ENCODE data around the gene BTN2A1.

BTN2A1 gene

DNA sequence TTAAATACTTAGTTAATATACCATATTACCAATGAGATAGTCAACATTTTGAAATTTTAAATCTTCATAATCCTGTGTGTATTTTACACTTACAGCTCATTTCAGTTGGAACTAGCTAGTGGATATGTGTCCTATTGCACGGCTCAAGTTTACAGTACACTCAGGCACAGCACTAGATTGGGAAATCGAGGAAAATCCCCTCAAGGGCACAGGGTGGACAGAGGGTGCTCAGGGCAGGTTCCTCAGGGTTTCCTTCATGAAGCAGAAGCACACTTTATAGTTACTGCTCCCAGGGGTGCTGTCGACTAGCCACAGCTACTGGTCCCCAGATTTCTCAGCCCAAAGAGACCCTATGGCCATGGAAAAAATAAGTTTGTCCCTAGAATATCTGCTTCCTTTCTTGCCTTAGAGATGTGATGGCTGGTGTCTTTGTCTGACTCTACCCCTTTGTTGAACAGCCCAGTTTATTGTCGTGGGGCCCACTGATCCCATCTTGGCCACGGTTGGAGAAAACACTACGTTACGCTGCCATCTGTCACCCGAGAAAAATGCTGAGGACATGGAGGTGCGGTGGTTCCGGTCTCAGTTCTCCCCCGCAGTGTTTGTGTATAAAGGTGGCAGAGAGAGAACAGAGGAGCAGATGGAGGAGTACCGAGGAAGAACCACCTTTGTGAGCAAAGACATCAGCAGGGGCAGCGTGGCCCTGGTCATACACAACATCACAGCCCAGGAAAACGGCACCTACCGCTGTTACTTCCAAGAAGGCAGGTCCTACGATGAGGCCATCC lies 1.5 kb downstream of the BTN2A1 start:
- TF ChIP-seq EP300 (IDR thresholded peaks at IDR 0.05; ENCODE audit: borderline replicate concordance) (no peak), YY1 (IDR thresholded peaks at IDR 0.05; ENCODE audit: low read depth) (no peak), RAD21 (IDR thresholded peaks at IDR 0.05; ENCODE audit: low read depth) (no peak)
- TF ChIP-seq, protein P1, sequence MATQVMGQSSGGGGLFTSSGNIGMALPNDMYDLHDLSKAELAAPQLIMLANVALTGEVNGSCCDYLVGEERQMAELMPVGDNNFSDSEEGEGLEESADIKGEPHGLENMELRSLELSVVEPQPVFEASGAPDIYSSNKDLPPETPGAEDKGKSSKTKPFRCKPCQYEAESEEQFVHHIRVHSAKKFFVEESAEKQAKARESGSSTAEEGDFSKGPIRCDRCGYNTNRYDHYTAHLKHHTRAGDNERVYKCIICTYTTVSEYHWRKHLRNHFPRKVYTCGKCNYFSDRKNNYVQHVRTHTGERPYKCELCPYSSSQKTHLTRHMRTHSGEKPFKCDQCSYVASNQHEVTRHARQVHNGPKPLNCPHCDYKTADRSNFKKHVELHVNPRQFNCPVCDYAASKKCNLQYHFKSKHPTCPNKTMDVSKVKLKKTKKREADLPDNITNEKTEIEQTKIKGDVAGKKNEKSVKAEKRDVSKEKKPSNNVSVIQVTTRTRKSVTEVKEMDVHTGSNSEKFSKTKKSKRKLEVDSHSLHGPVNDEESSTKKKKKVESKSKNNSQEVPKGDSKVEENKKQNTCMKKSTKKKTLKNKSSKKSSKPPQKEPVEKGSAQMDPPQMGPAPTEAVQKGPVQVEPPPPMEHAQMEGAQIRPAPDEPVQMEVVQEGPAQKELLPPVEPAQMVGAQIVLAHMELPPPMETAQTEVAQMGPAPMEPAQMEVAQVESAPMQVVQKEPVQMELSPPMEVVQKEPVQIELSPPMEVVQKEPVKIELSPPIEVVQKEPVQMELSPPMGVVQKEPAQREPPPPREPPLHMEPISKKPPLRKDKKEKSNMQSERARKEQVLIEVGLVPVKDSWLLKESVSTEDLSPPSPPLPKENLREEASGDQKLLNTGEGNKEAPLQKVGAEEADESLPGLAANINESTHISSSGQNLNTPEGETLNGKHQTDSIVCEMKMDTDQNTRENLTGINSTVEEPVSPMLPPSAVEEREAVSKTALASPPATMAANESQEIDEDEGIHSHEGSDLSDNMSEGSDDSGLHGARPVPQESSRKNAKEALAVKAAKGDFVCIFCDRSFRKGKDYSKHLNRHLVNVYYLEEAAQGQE (IDR thresholded peaks at IDR 0.05; ENCODE audit: low read depth): no peak

DNA sequence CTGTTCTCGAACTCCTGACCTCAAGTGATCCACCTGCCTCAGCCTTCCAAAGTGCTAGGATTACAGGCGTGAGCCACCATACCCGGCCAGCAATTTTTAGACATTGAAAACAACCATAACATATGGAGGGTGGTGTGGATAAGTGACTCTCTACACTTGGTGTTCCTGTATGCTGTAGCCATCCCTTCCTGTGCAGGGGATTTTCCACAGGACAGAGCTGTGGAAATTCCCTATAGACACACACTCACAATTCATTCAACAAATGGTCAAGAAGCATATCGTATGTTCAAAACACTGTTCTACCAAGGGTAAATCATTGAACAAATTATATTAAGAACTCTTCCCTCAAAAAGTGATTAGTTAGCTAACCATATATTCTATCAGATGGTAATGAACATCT lies 6.3 kb downstream of the BTN2A1 start:
- TF ChIP-seq EGR1 (IDR thresholded peaks at IDR 0.05) (no peak), TCF12 (IDR thresholded peaks at IDR 0.05; ENCODE audit: low read depth) (no peak), YY1 (IDR thresholded peaks at IDR 0.05; ENCODE audit: low read depth) (no peak), CREB1 (IDR thresholded peaks at IDR 0.05; ENCODE audit: low read depth) (no peak), FOXM1 (IDR thresholded peaks at IDR 0.05; ENCODE audit: borderline replicate concordance, low read depth) (no peak)

DNA sequence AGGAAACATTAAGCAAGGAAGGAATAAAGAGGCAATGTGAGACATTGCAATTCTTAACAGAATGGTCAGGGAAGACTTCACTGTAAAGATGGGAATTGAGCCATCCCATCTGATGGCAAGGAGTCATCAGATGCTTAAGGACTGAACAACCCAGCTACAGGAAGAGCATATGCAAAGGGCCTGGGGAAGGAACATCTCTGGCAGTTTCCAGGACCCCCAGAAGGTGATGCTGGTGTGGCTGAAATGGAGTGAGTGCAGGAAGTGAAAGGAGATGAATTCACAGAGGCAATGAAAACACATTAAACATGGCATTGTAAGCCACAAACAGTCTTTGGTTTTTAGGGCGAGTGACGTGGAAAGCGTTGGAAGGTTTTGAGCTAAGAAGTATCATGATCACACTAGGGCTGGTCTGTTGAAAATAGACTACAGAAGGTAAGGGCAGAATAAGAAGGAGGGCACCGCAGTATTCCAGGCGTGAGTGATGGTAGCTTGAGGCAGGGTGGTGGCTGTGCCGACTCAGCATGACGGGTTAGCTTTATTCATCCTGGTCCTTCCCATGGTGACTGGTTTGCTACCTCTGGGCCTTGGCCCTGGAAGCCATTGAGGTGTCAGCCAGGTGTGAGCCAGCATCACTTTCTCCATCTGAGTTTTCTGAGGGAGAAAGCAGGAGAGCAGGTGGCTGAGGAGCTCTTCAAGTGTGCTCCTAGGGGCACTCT lies 6.8 kb downstream of the BTN2A1 start:
- TF ChIP-seq TCF12 (IDR thresholded peaks at IDR 0.05; ENCODE audit: low read depth) (no peak), NFIC (IDR thresholded peaks at IDR 0.05) (no peak), EGR1 (IDR thresholded peaks at IDR 0.05) (no peak), TAF1 (IDR thresholded peaks at IDR 0.05; ENCODE audit: low read depth) (no peak), TEAD4 (IDR thresholded peaks at IDR 0.05) (no peak), CREB1 (IDR thresholded peaks at IDR 0.05; ENCODE audit: low read depth) (no peak), RAD21 (IDR thresholded peaks at IDR 0.05; ENCODE audit: low read depth) (no peak), CEBPB (IDR thresholded peaks at IDR 0.05) (no peak)
- TF ChIP-seq, protein P2, sequence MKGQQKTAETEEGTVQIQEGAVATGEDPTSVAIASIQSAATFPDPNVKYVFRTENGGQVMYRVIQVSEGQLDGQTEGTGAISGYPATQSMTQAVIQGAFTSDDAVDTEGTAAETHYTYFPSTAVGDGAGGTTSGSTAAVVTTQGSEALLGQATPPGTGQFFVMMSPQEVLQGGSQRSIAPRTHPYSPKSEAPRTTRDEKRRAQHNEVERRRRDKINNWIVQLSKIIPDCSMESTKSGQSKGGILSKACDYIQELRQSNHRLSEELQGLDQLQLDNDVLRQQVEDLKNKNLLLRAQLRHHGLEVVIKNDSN (IDR thresholded peaks at IDR 0.05): no peak
- TF ChIP-seq, protein P1 (IDR thresholded peaks at IDR 0.05; ENCODE audit: low read depth): no peak
- TF ChIP-seq, protein P3, sequence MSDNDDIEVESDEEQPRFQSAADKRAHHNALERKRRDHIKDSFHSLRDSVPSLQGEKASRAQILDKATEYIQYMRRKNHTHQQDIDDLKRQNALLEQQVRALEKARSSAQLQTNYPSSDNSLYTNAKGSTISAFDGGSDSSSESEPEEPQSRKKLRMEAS (IDR thresholded peaks at IDR 0.05): no peak

DNA sequence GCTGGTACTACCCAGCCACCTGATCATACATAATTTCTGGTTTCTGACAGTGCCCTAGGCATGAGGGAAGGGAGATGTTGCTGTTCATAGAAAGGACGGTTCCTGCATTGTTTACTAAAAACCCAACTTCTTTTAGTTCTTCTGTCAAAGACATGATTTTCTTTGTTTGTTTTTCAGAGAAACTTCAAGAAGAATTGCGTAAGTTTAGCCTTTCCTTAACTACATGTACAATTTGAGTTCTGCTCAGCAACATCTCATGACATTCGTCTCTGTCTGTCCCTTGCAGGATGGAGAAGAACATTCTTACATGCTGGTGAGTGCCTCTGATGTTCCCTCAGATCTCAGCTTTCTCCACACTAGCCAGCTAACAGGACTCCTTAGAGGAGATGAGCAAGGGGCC lies 8.0 kb downstream of the BTN2A1 start:
- TF ChIP-seq CREB1 (IDR thresholded peaks at IDR 0.05; ENCODE audit: low read depth): no peak
- no peak for TF ChIP-seq FOXM1 (IDR thresholded peaks at IDR 0.05; ENCODE audit: borderline replicate concordance, low read depth)
- no peak for TF ChIP-seq TEAD4 (IDR thresholded peaks at IDR 0.05)
- TF ChIP-seq, protein P1 (IDR thresholded peaks at IDR 0.05; ENCODE audit: low read depth): no peak
- no peak for TF ChIP-seq TCF12 (IDR thresholded peaks at IDR 0.05; ENCODE audit: low read depth)
- no peak for TF ChIP-seq ZBTB7A (IDR thresholded peaks at IDR 0.05; ENCODE audit: low read depth)

DNA sequence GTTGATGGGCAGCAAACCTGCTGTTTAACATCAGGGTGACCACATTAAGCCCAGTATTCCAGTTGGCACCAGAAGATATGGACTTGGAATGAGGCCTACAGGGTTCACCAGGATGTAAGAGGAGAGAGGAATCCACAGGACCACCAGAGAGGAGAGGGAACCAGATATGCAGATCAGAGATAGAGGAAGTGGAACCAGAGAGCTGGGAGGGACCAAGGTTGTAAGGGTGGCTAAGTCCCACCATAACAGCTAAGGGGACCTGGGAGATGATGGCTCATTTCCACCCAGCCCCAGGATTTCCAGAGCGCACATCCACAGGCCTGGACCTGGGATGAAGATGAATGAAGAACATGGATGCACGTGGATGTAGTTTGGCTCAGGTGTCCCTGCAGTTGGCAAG lies 11.1 kb downstream of the BTN2A1 start:
- no peak for TF ChIP-seq RAD21 (IDR thresholded peaks at IDR 0.05; ENCODE audit: low read depth)
- TF ChIP-seq, protein P2 (IDR thresholded peaks at IDR 0.05): no peak
- TF ChIP-seq CEBPB (IDR thresholded peaks at IDR 0.05): no peak
- no peak for TF ChIP-seq TEAD4 (IDR thresholded peaks at IDR 0.05)
- no peak for TF ChIP-seq EGR1 (IDR thresholded peaks at IDR 0.05)
- TF ChIP-seq, protein P3 (IDR thresholded peaks at IDR 0.05): no peak
- TF ChIP-seq ZBTB7A (IDR thresholded peaks at IDR 0.05; ENCODE audit: low read depth): no peak
- no peak for TF ChIP-seq YY1 (IDR thresholded peaks at IDR 0.05; ENCODE audit: low read depth)
- no peak for TF ChIP-seq TAF1 (IDR thresholded peaks at IDR 0.05; ENCODE audit: low read depth)
- TF ChIP-seq NFIC (IDR thresholded peaks at IDR 0.05): no peak
- TF ChIP-seq TCF12 (IDR thresholded peaks at IDR 0.05; ENCODE audit: low read depth): no peak
- no peak for TF ChIP-seq EP300 (IDR thresholded peaks at IDR 0.05; ENCODE audit: borderline replicate concordance)
- TF ChIP-seq, protein P1 (IDR thresholded peaks at IDR 0.05; ENCODE audit: low read depth): no peak
- TF ChIP-seq FOXM1 (IDR thresholded peaks at IDR 0.05; ENCODE audit: borderline replicate concordance, low read depth): no peak
- no peak for TF ChIP-seq CREB1 (IDR thresholded peaks at IDR 0.05; ENCODE audit: low read depth)
